ENCODE measurements around the gene LTBP4. TPM values are rescaled to one million over a fixed set of nuclear protein-coding genes. Genes with fewer than 3 reads are reported as not detected.

LTBP4 gene
- total and polyA plus RNA-seq, 5 experiments from 2014 or later: 13.4 to 114 (median 27.4) TPM

GRCh38 chr19:40599331-40599901 is 1.8 kb upstream of the LTBP4 start:
- H3K36me3 Mint-ChIP-seq: no peaks in the 10 kb centered on the region
- ATAC-seq: no peak
- H3K9me3 Mint-ChIP-seq: no peaks in the 10 kb centered on the region
- H3K4me1 Mint-ChIP-seq: peaks cover 23 to 67% (median 57%) of the 10 kb centered on the region in 4 donors
- H3K4me3 Mint-ChIP-seq: peak overlapping the region; percentile 31 to 83 (median 62)
- peak overlapping the region in 4 of 10 donors; percentile 10 to 45 (median 22) for H3K27ac Mint-ChIP-seq
- POLR2A ChIA-PET: interaction anchor here (0.6 to 2.0 kb wide), 4 partner anchors 8 to 1606 kb away, joined by 3 to 7 read pairs (median 4); no protein-coding TSS in a partner anchor
- H3K27me3 Mint-ChIP-seq: peaks cover 13 to 47% (median 31%) of the 10 kb centered on the region in 5 donors
- peak in 1 of 10 donors; percentile 61 for DNase-seq

GRCh38 chr19:40599902-40600569 is 1.1 kb upstream of the LTBP4 start:
- no peaks in the 10 kb centered on the region for H3K9me3 Mint-ChIP-seq
- DNase-seq: peak in 1 of 10 donors; percentile 58
- no peaks in the 10 kb centered on the region for H3K36me3 Mint-ChIP-seq
- POLR2A ChIA-PET: interaction anchor here (0.6 to 2.0 kb wide), 9 partner anchors 8 to 1606 kb away, joined by 3 to 7 read pairs (median 3); no protein-coding TSS in a partner anchor
- ATAC-seq: no peak
- H3K27me3 Mint-ChIP-seq: peaks cover 13 to 47% (median 29%) of the 10 kb centered on the region in 5 donors
- H3K27ac Mint-ChIP-seq: peak overlapping the region in 2 of 10 donors; percentile 10 to 45
- H3K4me3 Mint-ChIP-seq: peak overlapping the region; percentile 62 to 84 (median 76)
- peaks cover 21 to 65% (median 59%) of the 10 kb centered on the region in 4 donors for H3K4me1 Mint-ChIP-seq

- Mint-ChIP-seq H3K9me3 (no peaks in the 10 kb centered on the region), H3K4me1 (peaks cover 24 to 71% (median 63%) of the 10 kb centered on the region in 4 donors), H3K36me3 (no peaks in the 10 kb centered on the region), H3K27ac (peak overlapping the region in 2 of 10 donors; percentile 17 to 88), H3K4me3 (peak overlapping the region; percentile 45 to 84 (median 72)), H3K27me3 (peaks cover 13 to 47% (median 29%) of the 10 kb centered on the region in 5 donors)
- no peak for ATAC-seq
- POLR2A ChIA-PET: interaction anchor here (0.6 to 2.0 kb wide), 6 partner anchors 11 to 136 kb away, joined by 3 to 5 read pairs (median 4); no protein-coding TSS in a partner anchor
- peak in 1 of 10 donors; percentile 36 for DNase-seq
These were observed 517 bp upstream of the LTBP4 start for GRCh38 chr19:40600570-40601133.

- DNase-seq: peak in 2 of 10 donors; percentile 4 to 7
- H3K27ac Mint-ChIP-seq: peak overlapping the region in 5 of 10 donors; percentile 19 to 95 (median 78)
- no peak for ATAC-seq
- H3K27me3 Mint-ChIP-seq: peaks cover 9 to 37% (median 21%) of the 10 kb centered on the region in 5 donors
- H3K4me3 Mint-ChIP-seq: peak overlapping the region in 7 of 10 donors; percentile 26 to 90 (median 54)
- peaks cover 29 to 79% (median 74%) of the 10 kb centered on the region in 4 donors for H3K4me1 Mint-ChIP-seq
- POLR2A ChIA-PET: interaction anchor here (0.6 to 3.7 kb wide), 6 partner anchors 11 to 182 kb away, joined by 3 to 28 read pairs (median 4); partner anchors contain the start of gene BLVRB
- H3K36me3 Mint-ChIP-seq: no peaks in the 10 kb centered on the region
- no peaks in the 10 kb centered on the region for H3K9me3 Mint-ChIP-seq
These were observed 1.9 kb downstream of the LTBP4 start for GRCh38 chr19:40603071-40603388.

- H3K27ac Mint-ChIP-seq: peak overlapping the region in 9 of 10 donors; percentile 72 to 95 (median 87)
- peak overlapping the region; percentile 78 to 94 (median 90) for H3K4me3 Mint-ChIP-seq
- DNase-seq (peak; percentile 84 to 96 (median 93)), ATAC-seq (peak; percentile 71 to 73)
- H3K27me3 Mint-ChIP-seq: peaks cover 9 to 35% (median 17%) of the 10 kb centered on the region in 5 donors
- no peaks in the 10 kb centered on the region for H3K9me3 Mint-ChIP-seq
- H3K36me3 Mint-ChIP-seq: no peaks in the 10 kb centered on the region
- H3K4me1 Mint-ChIP-seq: peaks cover 30 to 85% (median 73%) of the 10 kb centered on the region in 4 donors
- POLR2A ChIA-PET: interaction anchor here (0.6 to 3.7 kb wide), 7 partner anchors 11 to 183 kb away, joined by 3 to 28 read pairs (median 4); partner anchors contain the start of gene BLVRB
These were observed 2.4 kb downstream of the LTBP4 start for GRCh38 chr19:40603389-40604170.

GRCh38 chr19:40604171-40604646 is 3.0 kb downstream of the LTBP4 start:
- Mint-ChIP-seq H3K4me3 (peak overlapping the region; percentile 78 to 94 (median 90)), H3K9me3 (no peaks in the 10 kb centered on the region), H3K4me1 (peaks cover 34 to 86% (median 72%) of the 10 kb centered on the region in 4 donors), H3K27ac (peak overlapping the region in 9 of 10 donors; percentile 72 to 95 (median 87)), H3K36me3 (no peaks in the 10 kb centered on the region), H3K27me3 (peaks cover 9 to 29% (median 16%) of the 10 kb centered on the region in 5 donors)
- no peak for ATAC-seq
- no peak for DNase-seq
- POLR2A ChIA-PET: interaction anchor here (0.5 to 3.7 kb wide), 4 partner anchors 10 to 659 kb away, joined by 3 to 28 read pairs (median 5); no protein-coding TSS in a partner anchor

- Mint-ChIP-seq H3K4me3 (peak overlapping the region; percentile 79 to 93 (median 88)), H3K27me3 (peaks cover 7 to 24% (median 11%) of the 10 kb centered on the region in 5 donors), H3K36me3 (no peaks in the 10 kb centered on the region), H3K4me1 (peaks cover 31 to 86% (median 70%) of the 10 kb centered on the region in 4 donors), H3K9me3 (no peaks in the 10 kb centered on the region), H3K27ac (peak overlapping the region in 9 of 10 donors; percentile 66 to 96 (median 92))
- ATAC-seq: peak in 1 of 2 donors; percentile 0
- peak in 1 of 10 donors; percentile 5 for DNase-seq
- POLR2A ChIA-PET: interaction anchor here (0.5 to 3.7 kb wide), 5 partner anchors 10 to 658 kb away, joined by 3 to 28 read pairs (median 5); partner anchors contain the start of gene AKT2
These were observed 3.6 kb downstream of the LTBP4 start for GRCh38 chr19:40604647-40605215.

- POLR2A ChIA-PET: interaction anchor here (0.6 to 3.7 kb wide), 8 partner anchors 9 to 320 kb away, joined by 3 to 28 read pairs (median 4); partner anchors contain the start of genes AKT2, C19orf47 and PLD3
These were observed 4.2 kb downstream of the LTBP4 start for GRCh38 chr19:40605216-40605971.

GRCh38 chr19:40607311-40608239 is 6.4 kb downstream of the LTBP4 start:
- ATAC-seq (no peak), DNase-seq (peak in 1 of 10 donors; percentile 38)
- Mint-ChIP-seq H3K27ac (peak overlapping the region in 8 of 10 donors; percentile 25 to 83 (median 69)), H3K4me3 (peak overlapping the region in 8 of 10 donors; percentile 19 to 83 (median 48)), H3K27me3 (peaks cover 0 to 3% (median 0%) of the 10 kb centered on the region in 5 donors), H3K4me1 (peaks cover 39 to 88% (median 79%) of the 10 kb centered on the region in 4 donors), H3K36me3 (no peaks in the 10 kb centered on the region), H3K9me3 (no peaks in the 10 kb centered on the region)
- POLR2A ChIA-PET: interaction anchor here (1.2 to 1.7 kb wide), 2 partner anchors 8 to 37 kb away, joined by 3 to 7 read pairs; no protein-coding TSS in a partner anchor

More at GRCh38 chr19:40605216-40605971, 4.2 kb downstream of the LTBP4 start:
- peak; percentile 57 to 91 (median 71) for DNase-seq
- peaks cover 37 to 88% (median 73%) of the 10 kb centered on the region in 4 donors for H3K4me1 Mint-ChIP-seq
- no peaks in the 10 kb centered on the region for H3K36me3 Mint-ChIP-seq
- peak overlapping the region; percentile 37 to 96 (median 92) for H3K27ac Mint-ChIP-seq
- H3K4me3 Mint-ChIP-seq: peak overlapping the region; percentile 79 to 93 (median 88)
- peak; percentile 47 to 57 for ATAC-seq
- peaks cover 6 to 17% (median 10%) of the 10 kb centered on the region in 5 donors for H3K27me3 Mint-ChIP-seq
- no peaks in the 10 kb centered on the region for H3K9me3 Mint-ChIP-seq
